ENCODE measurements around the gene ZMIZ1.

Gene ZMIZ1

DNA sequence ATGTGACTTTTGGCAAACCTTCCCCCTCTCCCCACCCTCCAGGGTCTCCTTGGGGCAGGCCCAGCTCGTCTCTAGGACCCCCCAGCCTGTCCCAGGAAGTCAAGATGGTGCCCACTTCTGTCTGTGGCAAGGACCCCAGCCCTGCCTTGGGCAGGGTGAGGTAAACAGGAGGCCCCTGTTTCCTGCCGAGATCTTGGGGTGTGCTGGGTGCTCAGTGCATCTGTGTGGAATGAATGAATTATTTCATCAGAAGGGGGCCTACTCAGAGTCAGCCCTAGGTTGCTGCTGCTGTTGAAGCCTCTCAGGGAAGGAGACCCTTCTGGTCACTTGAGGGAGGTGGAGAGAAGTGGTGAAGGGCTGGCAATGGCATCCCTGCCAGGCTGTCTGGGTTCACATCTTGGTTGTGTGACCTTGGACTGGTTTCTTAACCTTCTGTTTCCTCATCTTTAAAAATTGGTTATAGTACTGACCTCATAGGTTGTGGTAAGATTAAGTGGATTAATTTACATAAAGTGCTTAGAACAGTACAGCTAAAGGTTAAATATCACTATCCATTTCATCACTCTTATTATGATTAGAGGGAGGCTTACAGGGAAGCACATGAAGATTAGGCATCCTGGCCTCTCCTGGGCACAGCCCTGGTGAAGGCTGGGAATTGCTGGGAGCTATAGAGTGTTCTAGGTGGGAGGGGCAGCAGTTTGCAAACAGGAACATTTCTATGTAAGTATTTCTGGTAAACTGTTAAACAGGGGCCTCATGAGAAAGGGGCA, 67.7 kb downstream of the ZMIZ1 start:
- in situ Hi-C loops (cut with HindIII; ENCODE audit: low sequenced_read_pairs), result loop anchor here (5.0 kb wide), 1 partner anchor 36 kb away; no protein-coding TSS in a partner anchor

DNA sequence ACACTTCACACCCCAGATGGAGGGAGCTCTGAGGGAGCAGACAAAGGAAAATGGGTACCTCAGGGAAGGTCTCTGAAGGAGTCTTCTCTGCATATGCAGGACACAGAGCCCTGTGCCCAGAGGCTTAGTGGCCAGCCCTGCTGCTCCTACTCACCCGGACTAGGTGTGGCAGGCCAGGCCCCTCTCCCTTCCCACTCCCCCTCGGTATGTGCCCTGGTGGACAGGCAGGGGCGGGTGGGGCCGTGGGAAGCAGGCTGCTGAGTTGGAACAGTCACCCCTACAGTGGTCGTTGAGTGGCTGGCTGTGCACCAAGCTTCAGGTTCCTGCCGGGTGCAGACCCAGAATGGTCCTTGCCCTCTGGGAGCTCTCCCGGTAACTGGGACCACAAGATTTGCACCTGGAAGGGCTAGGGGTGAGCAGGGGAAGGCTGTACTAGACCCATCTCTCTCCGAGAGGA, 68.6 kb downstream of the ZMIZ1 start:
- in situ Hi-C loops (cut with HindIII; ENCODE audit: low sequenced_read_pairs), result loop anchor here (5.0 kb wide), 1 partner anchor 35 kb away; no protein-coding TSS in a partner anchor

DNA sequence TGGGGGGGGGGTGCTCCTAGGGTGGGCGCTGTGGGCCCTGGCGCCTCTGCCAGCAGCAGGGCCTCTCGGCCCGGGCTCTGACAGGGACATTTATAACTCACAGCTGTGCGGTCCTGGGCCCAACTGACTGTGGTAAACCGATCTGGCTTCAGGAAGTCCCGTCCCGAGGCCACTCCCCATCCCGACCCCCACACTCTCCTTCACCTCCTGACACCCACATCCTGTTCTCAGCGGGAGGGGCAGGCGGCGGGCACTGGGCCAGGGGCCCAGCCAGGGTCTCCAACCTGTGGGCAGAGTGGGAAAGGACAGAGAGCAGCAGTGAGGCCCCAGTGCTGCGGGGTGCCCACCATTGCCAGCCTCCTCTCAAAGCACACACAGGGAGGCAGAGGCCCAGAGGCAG, 69.1 kb downstream of the ZMIZ1 start:
- in situ Hi-C loops (cut with HindIII; ENCODE audit: low sequenced_read_pairs), result loop anchor here (5.0 kb wide), 1 partner anchor 34 kb away; no protein-coding TSS in a partner anchor

DNA sequence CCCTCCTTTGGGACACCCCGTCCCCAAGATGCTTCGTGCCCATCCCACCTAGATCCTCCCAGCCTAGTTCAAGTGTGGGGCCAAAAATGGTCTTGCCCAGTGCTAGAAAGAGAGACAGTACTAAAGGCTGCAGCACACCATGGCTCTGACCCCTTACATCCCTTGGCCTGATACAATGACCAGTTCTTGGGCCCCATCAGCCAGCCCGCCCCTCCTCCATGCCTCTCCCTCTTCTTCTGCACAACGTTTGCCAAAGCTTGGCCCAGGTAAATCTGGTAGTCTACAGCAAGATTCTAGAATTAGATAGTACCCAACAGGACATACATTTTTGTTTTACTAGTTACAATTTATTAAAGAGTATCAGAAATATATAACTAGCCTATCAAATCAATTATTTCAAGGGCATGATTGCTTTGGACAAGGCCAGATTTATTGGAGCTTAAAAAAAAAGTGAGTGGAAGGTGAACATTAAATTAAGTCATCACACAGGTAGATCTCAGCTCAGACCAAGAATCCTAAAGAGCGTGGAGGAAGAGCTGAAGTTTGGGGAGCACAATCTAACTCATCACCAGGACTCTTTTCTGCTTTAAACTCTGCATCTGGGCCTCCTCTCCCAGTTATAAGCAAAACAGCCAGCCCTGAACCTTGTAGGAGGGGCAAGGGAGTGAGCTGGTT, 69.8 kb downstream of the ZMIZ1 start:
- in situ Hi-C loops (cut with HindIII; ENCODE audit: low sequenced_read_pairs), result loop anchor here (5.0 kb wide), 1 partner anchor 34 kb away; no protein-coding TSS in a partner anchor

DNA sequence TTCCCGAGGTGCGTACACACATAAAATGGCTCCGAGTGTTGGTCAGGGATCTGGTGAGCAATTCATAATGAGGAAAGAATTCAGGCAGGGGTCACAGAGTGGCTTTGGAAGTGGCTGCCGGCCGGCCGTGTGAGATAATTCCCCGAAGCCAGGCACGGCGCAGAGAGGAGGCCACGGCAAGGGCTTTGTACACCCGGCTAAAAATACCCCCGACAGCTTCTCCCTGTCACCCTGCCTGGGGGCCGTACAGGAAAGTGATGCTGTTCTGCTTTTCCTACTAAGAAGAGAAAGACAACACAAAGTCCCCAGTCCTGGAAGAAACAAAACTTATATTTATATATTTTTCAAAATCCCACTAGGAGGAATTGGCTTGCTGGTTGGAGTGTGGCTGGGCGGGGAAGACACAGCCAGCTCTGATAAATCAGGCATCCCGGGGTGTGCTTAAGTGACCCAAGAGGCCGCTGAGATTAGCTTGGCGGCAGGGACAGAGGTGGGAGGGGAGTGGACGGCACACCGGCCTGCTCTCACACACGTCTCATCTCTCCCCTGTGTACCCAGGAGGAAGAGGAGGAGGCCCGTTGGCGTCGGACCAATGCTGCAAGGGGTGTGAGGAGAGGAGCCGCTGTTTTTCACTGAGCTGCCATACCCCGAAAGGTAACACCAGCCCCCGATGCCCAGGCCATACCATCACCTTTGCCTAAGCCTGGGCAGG, 70.5 kb downstream of the ZMIZ1 start:
- in situ Hi-C loops (cut with HindIII; ENCODE audit: low sequenced_read_pairs), result loop anchor here (5.0 kb wide), 1 partner anchor 33 kb away; no protein-coding TSS in a partner anchor

DNA sequence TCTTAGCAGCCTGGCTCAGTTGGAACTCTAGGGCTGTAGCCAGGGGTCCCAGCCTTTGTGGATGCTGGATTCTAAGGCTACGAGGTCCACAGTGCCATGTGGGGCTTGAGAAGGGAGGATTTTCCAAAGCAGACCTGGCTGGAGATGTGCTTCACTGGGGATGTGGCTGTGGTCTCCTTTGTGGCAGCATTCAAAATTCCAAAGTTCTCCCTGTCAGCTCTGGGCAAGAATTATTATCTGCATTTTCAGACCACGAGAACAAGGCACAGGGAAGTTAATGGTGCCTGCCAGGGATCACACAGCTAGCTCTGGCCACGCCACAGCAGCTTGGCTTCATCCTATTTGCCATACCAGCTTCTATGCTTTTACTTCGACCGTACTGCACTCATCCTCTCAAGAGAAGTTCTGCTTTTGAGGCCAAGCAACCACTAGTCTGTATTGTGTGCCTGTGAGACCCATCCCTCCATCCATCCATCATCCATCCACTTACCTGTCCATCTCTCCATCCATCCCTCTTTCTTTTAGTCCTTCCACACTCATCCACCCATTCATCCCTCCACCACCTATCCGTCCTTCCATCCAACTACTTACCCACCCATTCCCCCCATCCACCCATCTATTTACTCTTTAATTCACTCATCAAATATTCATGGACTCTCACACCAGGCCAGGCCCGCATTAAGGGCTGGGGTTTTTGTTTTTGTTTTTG, 71.5 kb downstream of the ZMIZ1 start:
- in situ Hi-C loops (cut with HindIII; ENCODE audit: low sequenced_read_pairs), result no loop called here

DNA sequence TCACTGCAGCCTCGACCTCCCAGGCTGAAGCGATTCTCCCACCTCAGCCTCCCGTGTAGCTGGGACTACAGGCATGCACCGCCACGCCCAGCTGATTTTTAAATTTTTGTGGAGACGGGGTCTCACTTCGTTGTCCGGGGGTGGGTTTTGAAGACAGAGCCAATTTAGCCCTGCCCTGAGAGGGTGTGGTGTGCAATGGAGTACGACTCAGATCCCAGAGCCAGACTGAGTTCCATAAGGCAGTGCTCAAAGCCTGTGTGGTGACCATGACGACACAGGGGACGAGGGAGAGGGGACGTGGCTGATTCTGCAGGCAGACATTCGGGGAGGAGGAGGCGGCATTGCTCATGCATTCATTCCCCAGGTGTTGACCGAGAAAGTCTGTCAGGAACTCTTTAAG, 72.1 kb downstream of the ZMIZ1 start:
- in situ Hi-C loops (cut with HindIII; ENCODE audit: low sequenced_read_pairs), result no loop called here

DNA sequence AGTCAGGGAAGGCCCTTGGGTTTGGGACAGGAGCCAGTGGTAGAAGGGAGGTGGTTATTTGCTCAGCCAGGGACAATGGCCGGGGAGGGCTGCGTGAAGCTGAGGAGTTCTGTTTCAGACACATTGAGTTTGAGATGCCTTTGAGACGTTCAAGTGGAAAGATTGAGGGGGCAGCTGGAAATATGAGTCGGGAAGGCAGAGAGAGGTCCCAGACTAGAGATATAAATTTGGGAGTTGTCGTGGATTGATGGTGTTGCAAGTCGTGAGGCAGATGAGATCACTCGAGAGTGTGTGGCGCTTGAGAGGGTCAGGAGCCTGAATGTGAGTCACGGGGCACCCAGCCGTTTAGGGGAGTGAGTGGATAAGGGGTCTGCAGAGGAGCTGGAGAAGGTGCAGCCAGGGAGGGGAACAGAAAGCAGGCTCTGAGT, 73.3 kb downstream of the ZMIZ1 start:
- in situ Hi-C loops (cut with HindIII; ENCODE audit: low sequenced_read_pairs), result no loop called here

DNA sequence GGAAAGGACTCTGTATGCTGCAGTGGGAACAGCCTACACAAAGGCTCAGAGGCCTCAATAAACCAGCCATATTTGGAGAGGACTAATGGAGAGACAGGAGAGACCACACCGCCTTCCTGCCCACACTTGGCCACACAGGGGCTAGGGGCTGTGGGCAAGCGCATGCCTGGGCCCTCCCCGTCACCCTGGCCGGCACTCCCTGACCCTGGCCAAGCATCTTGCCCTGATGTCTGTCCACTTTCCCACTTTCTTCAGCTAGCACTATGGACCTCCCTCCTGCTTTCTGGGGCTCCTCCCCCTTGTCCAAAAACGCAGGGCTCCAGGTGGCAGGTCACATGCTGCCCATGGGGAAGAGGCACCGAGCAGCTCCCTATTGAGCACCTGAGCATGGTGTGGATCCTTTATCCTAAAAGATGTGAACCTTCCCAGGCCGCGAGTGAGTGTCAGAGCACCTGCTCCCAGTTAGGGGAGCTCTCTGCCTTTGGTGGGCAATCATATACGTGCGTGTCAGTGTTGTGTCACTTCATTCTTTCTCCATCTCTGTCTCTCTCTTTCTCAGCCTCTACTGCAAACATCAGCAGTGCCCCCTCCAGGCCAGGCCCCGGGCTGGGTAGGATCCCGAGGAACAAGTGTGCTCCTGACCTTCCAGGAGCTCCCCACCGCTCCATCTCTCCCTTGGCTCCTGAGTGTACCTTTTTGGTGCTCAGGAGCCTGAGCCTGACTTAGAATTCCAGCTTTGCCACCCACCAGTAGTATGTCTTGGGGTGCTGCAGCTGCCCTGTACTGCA, 74.0 kb downstream of the ZMIZ1 start:
- in situ Hi-C loops (cut with HindIII; ENCODE audit: low sequenced_read_pairs), result no loop called here

DNA sequence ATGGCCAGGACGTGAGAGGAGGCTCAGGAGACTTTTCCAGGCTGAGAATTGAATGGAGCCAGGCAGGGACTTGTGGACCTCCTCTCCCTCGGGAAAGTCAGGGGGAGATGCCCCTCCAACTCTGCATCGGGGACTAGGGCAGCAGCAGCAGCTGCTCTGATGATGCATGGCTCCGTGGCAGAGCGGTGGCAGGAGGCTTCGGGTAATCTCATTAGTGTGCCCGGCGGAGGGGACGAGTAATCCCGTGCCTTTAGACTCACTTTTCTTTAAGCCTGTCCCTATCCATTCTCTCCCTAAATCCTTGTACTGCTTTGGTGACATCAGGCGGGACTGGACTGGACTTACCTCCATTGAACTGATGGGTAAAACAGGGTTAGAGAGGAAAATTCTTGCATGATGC, 75.1 kb downstream of the ZMIZ1 start:
- in situ Hi-C loops (cut with HindIII; ENCODE audit: low sequenced_read_pairs), result no loop called here

DNA sequence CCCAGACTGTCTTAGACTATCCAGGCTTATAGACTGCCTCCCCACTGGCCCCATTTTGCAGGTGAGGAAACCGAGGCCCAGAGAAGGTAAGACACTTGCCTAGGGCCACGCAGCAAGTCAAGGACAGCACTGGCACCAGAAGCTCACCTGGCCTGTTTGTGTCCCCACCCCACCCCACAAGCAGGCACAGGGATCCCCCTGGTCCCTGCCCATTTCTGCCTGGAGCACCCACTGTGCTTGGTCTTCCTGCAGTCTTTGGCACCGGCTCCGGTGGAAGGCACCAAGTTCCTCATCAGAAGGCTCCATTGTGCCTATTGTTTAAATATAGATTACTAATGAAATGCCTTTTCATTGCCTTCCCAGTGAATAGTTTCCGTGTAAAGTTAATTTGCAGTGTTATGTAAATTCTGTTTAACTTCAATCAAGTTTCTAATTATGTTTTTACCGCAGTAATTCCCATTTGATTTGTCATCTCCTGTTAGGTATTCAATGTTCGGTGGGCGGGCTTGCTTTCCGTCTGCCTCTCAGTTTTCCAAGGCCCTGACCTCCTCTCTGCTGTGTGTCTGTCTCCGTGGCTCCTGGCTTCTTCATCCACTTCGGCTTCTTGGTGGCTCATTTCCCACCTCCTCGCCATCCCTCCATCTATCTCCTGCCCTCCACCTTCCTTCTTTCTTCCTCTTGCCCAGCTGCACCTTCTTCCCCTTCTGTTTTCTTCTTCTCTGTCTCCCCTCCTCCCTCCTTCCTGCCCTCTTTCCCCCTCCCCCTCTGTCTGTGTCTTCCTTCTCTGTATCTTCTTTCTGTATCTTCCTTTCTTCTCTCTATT, 75.8 kb downstream of the ZMIZ1 start:
- in situ Hi-C loops (cut with HindIII; ENCODE audit: low sequenced_read_pairs), result no loop called here

DNA sequence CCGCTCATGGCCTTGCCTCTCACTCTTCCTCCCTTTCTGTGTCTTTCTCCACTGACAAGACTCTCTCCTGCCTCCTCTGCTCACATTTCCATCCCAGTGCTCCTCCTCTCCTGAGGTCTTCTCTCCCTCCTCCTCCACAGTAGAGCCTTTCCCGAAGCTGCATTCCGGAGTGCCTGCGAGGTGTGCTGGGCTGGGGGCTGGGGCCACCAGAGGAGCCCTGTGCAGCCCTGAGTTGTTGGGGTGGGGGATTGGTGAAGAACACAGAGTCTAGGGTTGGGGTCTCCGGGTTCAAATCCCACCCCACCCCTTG, 76.4 kb downstream of the ZMIZ1 start:
- in situ Hi-C loops (cut with HindIII; ENCODE audit: low sequenced_read_pairs), result no loop called here

DNA sequence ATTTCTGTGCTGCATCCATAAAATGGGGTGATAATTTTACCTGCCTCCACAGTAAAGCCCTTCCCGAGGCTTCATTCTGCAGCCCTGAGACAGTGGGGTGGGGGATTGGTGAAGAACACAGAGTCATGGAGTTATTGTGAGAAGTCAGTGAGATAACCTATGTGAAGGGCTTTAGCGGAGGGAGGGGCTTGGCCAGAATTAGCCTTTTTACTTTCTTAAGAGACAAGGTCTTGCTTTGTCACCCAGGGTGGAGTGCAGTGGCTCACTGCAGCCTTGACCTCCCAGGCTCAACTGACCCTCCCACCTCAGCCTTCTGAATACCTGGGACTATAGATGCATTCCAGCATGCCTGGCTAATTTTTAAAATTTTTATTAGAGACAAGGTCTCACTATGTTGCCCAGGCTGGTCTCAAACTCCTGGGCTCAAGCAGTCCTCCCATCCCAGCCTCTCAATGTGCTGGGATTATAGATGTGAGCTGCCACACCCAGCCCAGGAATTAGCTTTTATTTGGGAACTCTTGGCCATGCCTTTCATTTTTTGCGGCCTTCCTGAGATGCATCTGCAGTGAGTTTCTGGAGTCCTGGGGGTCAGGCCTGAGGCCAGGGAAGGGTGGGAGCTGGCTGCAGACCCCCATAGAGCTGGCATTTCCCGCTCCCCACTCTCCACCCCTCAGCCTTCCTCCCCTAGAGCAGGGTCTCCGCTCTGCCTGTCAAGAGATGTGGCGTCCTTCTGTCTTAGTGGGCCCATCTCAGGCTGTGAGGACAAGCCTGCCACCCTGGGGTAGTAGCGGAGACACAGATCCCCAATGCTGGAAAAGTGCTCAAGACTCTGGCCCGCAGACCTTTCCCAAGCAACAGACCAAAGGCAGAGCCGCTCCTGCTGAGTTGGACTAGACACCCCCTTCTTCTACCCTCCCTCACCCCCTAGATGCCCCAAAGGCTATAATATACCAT, 77.0 kb downstream of the ZMIZ1 start:
- in situ Hi-C loops (cut with HindIII; ENCODE audit: low sequenced_read_pairs), result no loop called here

DNA sequence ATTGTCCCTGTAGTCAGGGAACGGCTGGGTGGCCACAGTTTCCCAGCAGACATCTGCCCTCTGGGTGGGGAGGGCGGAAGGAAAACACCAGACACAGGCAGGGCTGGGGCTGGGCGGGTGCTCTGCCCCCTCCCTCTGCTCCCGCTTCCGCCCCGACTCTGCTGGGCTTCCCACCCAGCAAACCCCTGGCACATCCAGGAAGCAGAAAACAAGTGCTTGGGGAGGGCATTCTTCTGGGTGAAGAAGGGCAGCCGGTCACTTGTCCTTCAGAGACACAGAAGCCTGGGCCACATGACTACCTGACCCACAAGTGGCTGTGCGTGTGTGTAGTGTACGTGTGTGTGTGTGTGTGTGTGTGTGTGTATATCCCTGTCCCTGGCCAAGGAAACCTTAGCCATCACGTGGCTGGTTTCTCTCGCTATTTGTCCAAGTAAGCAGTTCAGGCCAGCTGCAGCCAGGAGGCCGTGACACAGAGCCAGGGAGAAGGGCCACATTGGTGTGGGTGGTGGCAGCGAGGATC, 77.9 kb downstream of the ZMIZ1 start:
- in situ Hi-C loops (cut with HindIII; ENCODE audit: low sequenced_read_pairs), result no loop called here

DNA sequence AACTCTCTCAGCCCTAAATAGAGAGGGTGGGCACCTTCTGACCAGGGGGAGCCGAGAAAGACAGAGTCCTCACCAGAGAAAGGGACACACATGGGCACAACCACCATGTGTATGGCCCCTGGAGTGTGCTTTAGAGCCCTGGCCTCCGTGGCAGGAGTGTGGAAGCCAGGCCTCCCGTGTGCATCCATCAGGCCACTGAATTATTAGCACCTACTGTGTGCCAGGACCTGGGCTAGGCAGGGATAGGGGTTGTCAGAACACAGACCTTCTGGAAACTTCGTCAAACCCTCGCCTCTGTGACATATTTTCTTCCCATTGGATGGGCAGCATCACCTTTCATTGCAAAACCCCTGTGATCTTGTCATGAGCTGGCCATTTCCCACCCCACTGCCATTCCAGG, 78.5 kb downstream of the ZMIZ1 start:
- in situ Hi-C loops (cut with HindIII; ENCODE audit: low sequenced_read_pairs), result no loop called here

DNA sequence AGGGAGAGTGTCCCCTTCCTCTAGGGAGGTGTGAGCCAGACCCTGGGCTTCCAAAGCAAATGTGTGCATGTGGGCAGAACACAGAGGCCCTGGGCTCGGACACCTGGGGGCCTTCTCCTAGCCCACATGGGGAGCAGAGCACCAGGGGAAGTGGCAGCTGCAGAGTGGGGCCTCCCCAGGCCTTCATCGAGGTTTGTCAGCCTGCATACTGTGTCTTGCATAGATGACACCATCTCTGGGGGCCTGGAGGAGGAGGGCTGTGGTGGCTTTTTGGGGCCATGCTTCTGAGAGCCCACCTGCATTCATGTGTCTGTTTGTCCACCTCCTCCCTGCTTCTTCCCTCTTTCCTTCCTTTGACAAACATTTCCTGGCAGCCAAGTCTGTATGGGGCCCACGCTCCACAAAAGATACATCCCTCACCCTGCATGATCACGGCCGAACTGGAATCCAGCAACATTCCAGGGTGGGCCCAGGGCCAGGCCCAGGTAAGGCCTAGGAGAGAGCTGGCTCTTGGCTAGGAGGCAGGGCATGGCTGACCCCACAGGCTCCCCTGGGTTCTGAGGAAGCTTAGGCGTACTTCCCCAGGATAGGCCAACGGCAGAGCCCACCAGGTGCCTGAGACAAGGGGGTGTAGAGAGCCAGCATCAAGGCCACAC, 79.2 kb downstream of the ZMIZ1 start:
- in situ Hi-C loops (cut with HindIII; ENCODE audit: low sequenced_read_pairs), result no loop called here

All from endothelial cell of hepatic sinusoid (primary cell).